ENCODE results near the gene XRCC5. TPM values are rescaled to one million over a fixed set of nuclear protein-coding genes. Genes with fewer than 3 reads are reported as not detected.
A peak's percentile ranks its signal among the peaks of the same experiment; 100 is the strongest.

Gene XRCC5
- total and polyA plus RNA-seq, 2 of the 8 experiments (the other 6 are each of a cell fraction or from before 2014, with no cell fraction given), result 308 to 644 TPM

DNA sequence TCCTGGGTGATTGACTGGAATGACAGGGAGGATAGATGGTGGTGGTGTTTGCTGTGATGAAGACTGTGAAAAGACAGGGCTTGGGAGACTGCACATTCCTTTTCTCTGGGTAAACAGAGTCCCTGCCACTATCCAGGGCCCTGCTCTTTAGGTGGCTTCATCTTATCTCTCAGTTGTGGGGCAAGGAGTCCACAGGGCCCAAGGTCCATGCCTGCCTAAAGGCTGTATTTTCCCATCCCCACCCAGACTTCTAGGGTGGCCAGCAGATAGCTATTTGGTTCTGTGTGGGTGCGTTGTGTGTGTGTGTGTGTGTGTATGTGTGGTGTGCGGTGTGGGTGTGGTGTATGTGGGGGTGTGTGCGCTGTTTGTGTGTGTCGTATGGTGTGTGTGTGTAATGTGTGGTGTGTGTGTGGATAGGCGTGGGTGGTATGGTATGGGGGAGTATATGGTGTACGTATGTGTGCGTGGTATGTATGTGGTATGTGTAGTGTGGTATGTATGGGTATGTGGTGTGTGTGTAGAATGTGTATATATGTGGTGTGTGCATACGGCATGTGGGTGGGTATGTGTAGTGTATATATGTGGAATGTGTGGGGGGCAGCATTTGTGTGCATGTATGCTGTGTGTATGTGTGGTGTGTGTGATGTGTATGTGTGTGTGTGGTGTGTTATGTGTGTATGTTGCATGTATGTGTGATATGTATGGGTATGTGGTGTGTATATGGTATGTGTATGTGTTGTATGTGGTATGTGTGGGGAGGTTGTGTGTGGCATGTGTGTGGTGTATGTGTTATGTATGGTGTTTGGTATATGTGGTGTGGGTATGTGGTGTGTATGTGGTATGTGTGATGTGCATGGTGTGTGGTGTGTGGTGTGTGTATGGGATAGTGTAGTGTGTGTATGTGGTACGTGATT lies 10.5 kb upstream of the XRCC5 start:
- Histone ChIP-seq H3K23ac (ENCODE audit: insufficient read length) (no peak overlapping the region), H4K20me1 (replicated peaks in 1 of 2; ENCODE audit: control insufficient read depth in 1 of 2, insufficient read depth in 2 of 2, low read length in 2 of 2) (peaks cover 0 to 7% of the 10 kb centered on the region in 2 experiments), H3K56ac (replicated peaks; ENCODE audit: insufficient read length, low read depth, low read length) (peak overlapping the region; percentile 80), H3K9me3 (ENCODE audit: insufficient read depth in 2 of 2, low read depth in 1 of 2, low read length in 1 of 2) (peaks cover 0 to 2% of the 10 kb centered on the region in 2 experiments; a peak in 1 of 4 replicates), H2AK5ac (ENCODE audit: low read depth, low read length) (peak overlapping the region; percentile 76; the same call in 1 of the 2 replicates), H3K4ac (replicated peaks; ENCODE audit: insufficient read length, low read depth, low read length) (no peak overlapping the region), H2BK20ac (ENCODE audit: low read length) (no peak overlapping the region), H2BK12ac (ENCODE audit: low read depth, low read length) (no peak overlapping the region), H2BK120ac (replicated peaks; ENCODE audit: low read depth, low read length) (no peak overlapping the region), H3K23me2 (ENCODE audit: low read depth, low read length) (peaks cover 9% of the 10 kb centered on the region), H3K27ac (ENCODE audit: low read depth, low read length) (no peak overlapping the region), H3K36me3 (ENCODE audit: control insufficient read depth in 2 of 4, insufficient read depth in 4 of 4, low read length in 3 of 4) (no peaks in the 10 kb centered on the region; a peak in 1 of 8 replicates), H4K8ac (ENCODE audit: extremely low read depth, insufficient read depth, low read length) (no peak overlapping the region), H4K5ac (ENCODE audit: insufficient read length, low read depth, low read length) (no peak overlapping the region), H3K79me1 (ENCODE audit: low read depth, low read length) (peaks cover 2% of the 10 kb centered on the region; the same call in 1 of the 2 replicates), H2AFZ (ENCODE audit: low read length) (no peak overlapping the region), H2BK5ac (ENCODE audit: low read depth, low read length) (peak overlapping the region; percentile 40), H3K18ac (ENCODE audit: extremely low read depth, low read length) (no peak overlapping the region), H3K14ac (ENCODE audit: insufficient read length) (no peak overlapping the region), H3K4me1 (replicated peaks in 1 of 4; ENCODE audit: control insufficient read depth in 3 of 4, insufficient read depth in 4 of 4, low read length in 3 of 4) (no peaks in the 10 kb centered on the region), H3K9ac (replicated peaks in 1 of 4; ENCODE audit: extremely low read depth in 1 of 4, low read depth in 3 of 4, low read length in 3 of 4) (no peak overlapping the region), H2BK15ac (ENCODE audit: low read length) (0 out of 2 replicates have a peak overlapping the region, but pooled peaks have one; percentile 73), H4K91ac (replicated peaks; ENCODE audit: insufficient read length, low read length) (peak overlapping the region; percentile 72), H3K4me3 (ENCODE audit: extremely low read depth in 1 of 4, insufficient read depth in 2 of 4, low read depth in 3 of 4, low read length in 4 of 4) (no peak overlapping the region), H3K27me3 (replicated peaks in 1 of 4; ENCODE audit: control insufficient read depth in 3 of 4, extremely low read depth in 1 of 4, insufficient read depth in 3 of 4, low read length in 3 of 4) (no peaks in the 10 kb centered on the region), H3K79me2 (ENCODE audit: control insufficient read depth in 1 of 2, insufficient read depth in 2 of 2, low read length in 2 of 2) (no peaks in the 10 kb centered on the region), H3K4me2 (ENCODE audit: insufficient read depth in 1 of 2, low read depth in 2 of 2, low read length in 2 of 2) (no peak overlapping the region)
- FAIRE-seq, result no peak
- ChIA-PET CTCF (ENCODE audit: partially characterized antibody) (no interaction called here), POLR2A (ENCODE audit: partially characterized antibody) (interaction anchor here (1.3 kb wide), 2 partner anchors 16 to 19 kb away, joined by 3 to 4 read pairs; no protein-coding TSS in a partner anchor)
- DNase-seq (ENCODE audit: low read depth in 1 of 2, low spot score in 2 of 2), result no peak
- no peak for TF ChIP-seq EZH2 (IDR thresholded peaks at IDR 0.05; ENCODE audit: low read depth, low read length, severe bottlenecking)
- 88 to 100% methylated on average over 6 to 9 of the region's 9 CpGs for WGBS, 2 experiments (ENCODE audit: extremely low coverage in 1 of 2, insufficient coverage in 1 of 2, insufficient read length in 1 of 2, insufficient replicate concordance in 2 of 2, low coverage in 1 of 2, low lambda C conversion rate in 2 of 2, missing lambda C conversion rate in 1 of 2)

Measured in H1 (cell line).